Astrocyte (in vitro differentiated cells and primary cell): Measurements from ENCODE around the gene MOSMO. TPM values are rescaled to one million over a fixed set of nuclear protein-coding genes. Genes with fewer than 3 reads are reported as not detected.
"Not testable (repeated sequence)": the region's sequence is repeated elsewhere in the genome, so short reads cannot be mapped to it uniquely, and the experiment has no call there.

Experiments used
- DNase-seq: peaks from one replicate; pipeline ENCODE4 v3.0.0-alpha.2; 2010; ENCODE audit warnings: low read depth
- FAIRE-seq: peaks from 2 replicates; lab custom pipeline; 2011; peaks lifted over from hg19 to GRCh38; lab: Jason Lieb, UNC
- H2AFZ ChIP-seq: 2 replicates; pipeline ENCODE4 v1.6.0; 2012; ENCODE audit warnings: low read depth, low read length, inconsistent platforms
- H3K27ac ChIP-seq: 2 replicates; pipeline ENCODE4 v1.5.1; 2011; ENCODE audit warnings: low read depth, low read length, inconsistent platforms
- H3K27me3 ChIP-seq: 2 replicates; pipeline ENCODE4 v1.6.0; 2011; ENCODE audit warnings: low read length, inconsistent platforms; ENCODE audit not compliant: insufficient read depth
- H3K36me3 ChIP-seq: 2 replicates; pipeline ENCODE4 v1.5.1; 2011; ENCODE audit warnings: low read length, inconsistent platforms; ENCODE audit not compliant: insufficient read depth
- H3K4me1 ChIP-seq: 2 replicates; pipeline ENCODE4 v1.5.1; 2011; ENCODE audit warnings: low read length, inconsistent platforms; ENCODE audit not compliant: insufficient read depth
- H3K4me2 ChIP-seq: 2 replicates; pipeline ENCODE4 v1.6.0; 2012; ENCODE audit warnings: low read length, inconsistent platforms
- H3K4me3 ChIP-seq: 2 replicates; pipeline ENCODE4 v1.5.1; 2011; ENCODE audit warnings: low read depth, mild to moderate bottlenecking, low read length, inconsistent platforms; ENCODE audit not compliant: insufficient read depth
- H3K79me2 ChIP-seq: 2 replicates; pipeline ENCODE4 v1.6.0; 2012; ENCODE audit warnings: mild to moderate bottlenecking, low read length, inconsistent platforms; ENCODE audit not compliant: insufficient read depth
- H3K9ac ChIP-seq: 2 replicates; pipeline ENCODE4 v1.6.0; 2012; ENCODE audit warnings: mild to moderate bottlenecking, low read length, inconsistent platforms
- H3K9me3 ChIP-seq: 2 replicates; pipeline ENCODE4 v1.5.1; 2012; ENCODE audit warnings: low read depth, mild to moderate bottlenecking, low read length, inconsistent platforms; ENCODE audit not compliant: insufficient read depth
- H4K20me1 ChIP-seq: 2 replicates; pipeline ENCODE4 v1.6.0; 2012; ENCODE audit warnings: low read length, inconsistent platforms; ENCODE audit not compliant: insufficient read depth
- H3K27ac Mint-ChIP-seq: one replicate; pipeline ENCODE4 v1.8.0; 2021; ENCODE audit warnings: mild to moderate bottlenecking, mixed read lengths; ENCODE audit not compliant: unreplicated experiment
- H3K27me3 Mint-ChIP-seq: one replicate; pipeline ENCODE4 v1.8.0; 2021; ENCODE audit warnings: low read depth, mixed read lengths; ENCODE audit not compliant: unreplicated experiment
- H3K36me3 Mint-ChIP-seq: one replicate; pipeline ENCODE4 v1.8.0; 2021; ENCODE audit warnings: low read depth, mixed read lengths; ENCODE audit not compliant: unreplicated experiment
- H3K4me1 Mint-ChIP-seq: one replicate; pipeline ENCODE4 v1.8.0; 2021; ENCODE audit warnings: low read depth, mixed read lengths; ENCODE audit not compliant: unreplicated experiment
- H3K4me3 Mint-ChIP-seq: one replicate; pipeline ENCODE4 v1.8.0; 2021; ENCODE audit warnings: mild to moderate bottlenecking, moderate library complexity, mixed read lengths; ENCODE audit not compliant: unreplicated experiment
- H3K9me3 Mint-ChIP-seq: one replicate; pipeline ENCODE4 v1.8.0; 2021; ENCODE audit warnings: mild to moderate bottlenecking, mixed read lengths; ENCODE audit not compliant: unreplicated experiment
- CTCF ChIP-seq: IDR thresholded peaks from 2 replicates; pipeline ENCODE4 v1.5.1; 2011; ENCODE audit warnings: low read depth, mild to moderate bottlenecking, inconsistent platforms, low read length, moderate library complexity; ENCODE audit not compliant: insufficient read depth
- EZH2 ChIP-seq: IDR thresholded peaks from 2 replicates; pipeline ENCODE4 v1.6.1; 2012; ENCODE audit warnings: mild to moderate bottlenecking, low read length, inconsistent platforms; ENCODE audit not compliant: insufficient read depth
- total RNA-seq: library from RNA; stranded (reverse); gene quantifications from 2 replicates; pipeline ENCODE4 v1.2.1, GENCODE V29; 2021

MOSMO gene
- total RNA-seq, 1 donor from 2014 or later = 11.5 TPM

DNA sequence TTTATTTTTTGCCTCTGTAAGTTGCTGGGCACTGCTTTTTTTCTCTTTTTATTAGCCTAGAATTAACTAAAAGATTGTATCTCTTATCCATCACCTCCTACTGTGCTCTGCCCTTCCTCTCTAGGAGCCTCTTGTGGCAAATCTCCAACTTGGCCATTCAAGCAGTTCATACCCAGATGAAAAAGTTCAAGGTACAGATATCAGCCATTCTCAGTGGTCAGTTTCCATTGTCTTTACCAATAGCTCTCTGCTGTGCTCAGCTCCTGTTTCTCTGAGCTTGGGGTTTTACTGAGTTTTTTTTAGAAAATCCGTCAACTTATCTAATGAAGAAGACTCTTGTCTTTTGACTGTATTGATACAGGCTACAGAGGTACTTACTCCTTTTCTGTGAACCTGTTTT lies 15.6 kb downstream of the MOSMO start:
- FAIRE-seq (no peak), DNase-seq (no peak)
- peaks cover 4% of the 10 kb centered on the region for H3K4me1 ChIP-seq
- H3K27me3 ChIP-seq = no peaks in the 10 kb centered on the region
- H3K36me3 Mint-ChIP-seq = peaks cover 2% of the 10 kb centered on the region
- no peaks in the 10 kb centered on the region for H3K9me3 Mint-ChIP-seq
- peaks cover 72% of the 10 kb centered on the region for H3K79me2 ChIP-seq
- H3K4me2 ChIP-seq = no peak overlapping the region
- no peaks in the 10 kb centered on the region for H3K27me3 Mint-ChIP-seq
- H4K20me1 ChIP-seq = peaks cover 52% of the 10 kb centered on the region
- no peaks in the 10 kb centered on the region for H3K36me3 ChIP-seq
- no peaks in the 10 kb centered on the region for H3K9me3 ChIP-seq
- H3K4me3 Mint-ChIP-seq = no peak overlapping the region
- H3K27ac Mint-ChIP-seq = no peak overlapping the region
- TF ChIP-seq EZH2 (no peak), CTCF (no peak)
- H2AFZ ChIP-seq = no peak overlapping the region
- peaks cover 16% of the 10 kb centered on the region for H3K4me1 Mint-ChIP-seq
- H3K27ac ChIP-seq = no peak overlapping the region
- no peak overlapping the region for H3K4me3 ChIP-seq
- H3K9ac ChIP-seq = no peak overlapping the region

- not testable (repeated sequence) for H3K27me3 ChIP-seq, H3K36me3 Mint-ChIP-seq, FAIRE-seq, H3K27me3 Mint-ChIP-seq, H2AFZ ChIP-seq, H3K4me3 Mint-ChIP-seq, H3K4me2 ChIP-seq, H3K9me3 Mint-ChIP-seq, H3K9me3 ChIP-seq, H3K9ac ChIP-seq, H3K36me3 ChIP-seq, DNase-seq, H3K4me1 ChIP-seq, H3K4me3 ChIP-seq, H3K27ac Mint-ChIP-seq, H3K27ac ChIP-seq
- peaks cover 45% of the 10 kb centered on the region for H4K20me1 ChIP-seq
- peaks cover 16% of the 10 kb centered on the region for H3K4me1 Mint-ChIP-seq
- H3K79me2 ChIP-seq = peaks cover 71% of the 10 kb centered on the region
These were observed 16.9 kb downstream of the MOSMO start for GRCh38 chr16:22024785-22025184.

GRCh38 chr16:22027633-22028032 lies 19.7 kb downstream of the MOSMO start:
- Mint-ChIP-seq H3K36me3 (peaks cover 5% of the 10 kb centered on the region), H3K4me3 (no peak overlapping the region), H3K27ac (no peak overlapping the region), H3K4me1 (peaks cover 14% of the 10 kb centered on the region), H3K27me3 (no peaks in the 10 kb centered on the region), H3K9me3 (peaks cover 3% of the 10 kb centered on the region)
- Histone ChIP-seq H3K36me3 (no peaks in the 10 kb centered on the region), H3K4me2 (no peak overlapping the region), H3K9ac (peak overlapping the region; percentile 11), H4K20me1 (peaks cover 33% of the 10 kb centered on the region), H3K4me3 (no peak overlapping the region), H3K4me1 (peaks cover 4% of the 10 kb centered on the region), H3K9me3 (no peaks in the 10 kb centered on the region), H3K27me3 (no peaks in the 10 kb centered on the region), H3K27ac (no peak overlapping the region), H2AFZ (no peak overlapping the region), H3K79me2 (peaks cover 66% of the 10 kb centered on the region)
- TF ChIP-seq EZH2 (no peak), CTCF (no peak)
- FAIRE-seq (no peak), DNase-seq (no peak)
